GM12872 (cell line): ENCODE data around the gene ITGA6.

ENCODE experiments used
- CTCF ChIP-seq: IDR thresholded peaks from 3 replicates; pipeline ENCODE4 v1.5.1; 2011; ENCODE audit warnings: low read depth, mild to moderate bottlenecking, low read length, moderate library complexity; ENCODE audit not compliant: insufficient read depth

The ITGA6 gene

GRCh38 chr2:172512810-172513523 is 85.6 kb downstream of the ITGA6 start:
- no peak for TF ChIP-seq CTCF

GRCh38 chr2:172513524-172513900 is 86.1 kb downstream of the ITGA6 start:
- no peak for TF ChIP-seq CTCF

- no peak for TF ChIP-seq CTCF
Measured at GRCh38 chr2:172513935-172514586, 86.7 kb downstream of the ITGA6 start.

GRCh38 chr2:172516299-172516698 is 88.9 kb downstream of the ITGA6 start:
- TF ChIP-seq CTCF = no peak

GRCh38 chr2:172518995-172519394 is 91.6 kb downstream of the ITGA6 start:
- TF ChIP-seq CTCF = no peak

- TF ChIP-seq CTCF = no peak
Measured at GRCh38 chr2:172525601-172526000, 98.2 kb downstream of the ITGA6 start.

- no peak for TF ChIP-seq CTCF
Measured at GRCh38 chr2:172531309-172531708, 103.9 kb downstream of the ITGA6 start.
